Choroid plexus epithelial cell (primary cell): Measurements from ENCODE around the gene AKAP9.

Experiments
- DNase-seq: peaks from one replicate; pipeline ENCODE4 v3.0.0-alpha.2; 2010; ENCODE audit warnings: low read depth
- H3K4me3 ChIP-seq: 2 replicates; pipeline ENCODE4 v1.5.1; 2011; ENCODE audit warnings: low read depth, mild to moderate bottlenecking, control low read depth, low read length, moderate library complexity
- TF ChIP-seq, protein P1 (sequence below): conservative IDR thresholded peaks from 2 replicates; pipeline ENCODE4 v1.5.1; 2011; ENCODE audit warnings: low read depth, mild to moderate bottlenecking, control low read depth, inconsistent platforms, low read length, moderate library complexity

The AKAP9 gene

DNA sequence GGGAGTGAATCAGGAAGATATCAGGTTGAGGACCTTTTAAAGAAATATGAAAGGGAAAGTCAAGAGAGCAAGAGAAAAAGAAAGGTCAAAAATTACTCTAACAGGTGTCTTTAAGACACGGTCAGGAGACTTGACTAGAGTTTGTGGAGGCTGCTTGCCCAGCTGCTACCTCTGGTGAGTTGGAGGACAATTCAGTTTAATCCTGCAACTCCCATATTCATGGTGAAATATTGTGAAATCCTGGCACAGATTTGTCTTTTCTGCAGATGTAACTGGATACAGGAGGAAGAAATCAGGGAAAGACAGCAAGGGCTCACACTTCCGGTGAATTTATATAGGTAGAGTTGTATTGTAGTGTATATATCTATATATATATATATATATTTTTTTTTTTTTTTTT, 93.5 kb downstream of the AKAP9 start:
- TF ChIP-seq, protein P1, sequence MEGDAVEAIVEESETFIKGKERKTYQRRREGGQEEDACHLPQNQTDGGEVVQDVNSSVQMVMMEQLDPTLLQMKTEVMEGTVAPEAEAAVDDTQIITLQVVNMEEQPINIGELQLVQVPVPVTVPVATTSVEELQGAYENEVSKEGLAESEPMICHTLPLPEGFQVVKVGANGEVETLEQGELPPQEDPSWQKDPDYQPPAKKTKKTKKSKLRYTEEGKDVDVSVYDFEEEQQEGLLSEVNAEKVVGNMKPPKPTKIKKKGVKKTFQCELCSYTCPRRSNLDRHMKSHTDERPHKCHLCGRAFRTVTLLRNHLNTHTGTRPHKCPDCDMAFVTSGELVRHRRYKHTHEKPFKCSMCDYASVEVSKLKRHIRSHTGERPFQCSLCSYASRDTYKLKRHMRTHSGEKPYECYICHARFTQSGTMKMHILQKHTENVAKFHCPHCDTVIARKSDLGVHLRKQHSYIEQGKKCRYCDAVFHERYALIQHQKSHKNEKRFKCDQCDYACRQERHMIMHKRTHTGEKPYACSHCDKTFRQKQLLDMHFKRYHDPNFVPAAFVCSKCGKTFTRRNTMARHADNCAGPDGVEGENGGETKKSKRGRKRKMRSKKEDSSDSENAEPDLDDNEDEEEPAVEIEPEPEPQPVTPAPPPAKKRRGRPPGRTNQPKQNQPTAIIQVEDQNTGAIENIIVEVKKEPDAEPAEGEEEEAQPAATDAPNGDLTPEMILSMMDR = no peak
- DNase-seq = no peak
- H3K4me3 ChIP-seq = no peak overlapping the region

DNA sequence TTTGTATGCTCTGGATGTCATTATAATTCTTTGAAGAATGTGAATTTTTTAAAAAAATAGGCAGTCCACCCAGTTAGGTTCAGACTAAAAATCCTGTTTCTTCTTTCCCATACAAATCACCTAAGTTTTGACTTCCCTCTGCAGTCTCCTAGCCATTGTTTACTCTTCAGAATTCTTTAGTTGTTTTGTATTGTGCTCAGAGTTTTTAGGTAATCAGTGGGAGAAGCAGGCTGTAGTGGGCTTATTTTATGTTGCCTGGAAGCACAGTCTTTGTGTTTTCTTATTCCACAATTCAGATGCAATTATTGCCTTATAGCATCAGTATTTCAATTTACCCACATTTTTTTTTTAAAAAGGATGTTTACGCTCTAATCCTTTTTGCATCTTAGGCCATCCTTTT, 94.9 kb downstream of the AKAP9 start:
- TF ChIP-seq, protein P1 = no peak
- no peak for DNase-seq
- no peak overlapping the region for H3K4me3 ChIP-seq

DNA sequence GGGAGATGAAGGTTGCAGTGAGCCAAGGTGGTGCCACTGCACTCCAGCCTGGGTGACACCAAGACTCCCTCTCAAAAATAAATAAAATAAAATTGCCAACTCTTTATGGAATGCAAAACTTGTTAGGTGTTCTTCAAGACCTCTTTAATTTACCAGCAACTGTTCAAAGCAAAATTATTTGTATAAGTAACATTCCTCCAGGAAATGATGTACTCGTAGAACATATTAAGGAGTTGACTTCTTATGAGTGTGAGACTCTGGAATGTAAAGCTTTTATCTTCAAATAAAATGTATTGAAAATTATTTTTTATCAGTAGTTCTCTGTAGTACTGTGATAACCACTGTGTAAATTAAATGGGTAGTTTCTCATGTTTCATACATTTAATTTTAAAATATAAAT, 99.2 kb downstream of the AKAP9 start:
- TF ChIP-seq, protein P1 = no peak
- no peak overlapping the region for H3K4me3 ChIP-seq
- no peak for DNase-seq

DNA sequence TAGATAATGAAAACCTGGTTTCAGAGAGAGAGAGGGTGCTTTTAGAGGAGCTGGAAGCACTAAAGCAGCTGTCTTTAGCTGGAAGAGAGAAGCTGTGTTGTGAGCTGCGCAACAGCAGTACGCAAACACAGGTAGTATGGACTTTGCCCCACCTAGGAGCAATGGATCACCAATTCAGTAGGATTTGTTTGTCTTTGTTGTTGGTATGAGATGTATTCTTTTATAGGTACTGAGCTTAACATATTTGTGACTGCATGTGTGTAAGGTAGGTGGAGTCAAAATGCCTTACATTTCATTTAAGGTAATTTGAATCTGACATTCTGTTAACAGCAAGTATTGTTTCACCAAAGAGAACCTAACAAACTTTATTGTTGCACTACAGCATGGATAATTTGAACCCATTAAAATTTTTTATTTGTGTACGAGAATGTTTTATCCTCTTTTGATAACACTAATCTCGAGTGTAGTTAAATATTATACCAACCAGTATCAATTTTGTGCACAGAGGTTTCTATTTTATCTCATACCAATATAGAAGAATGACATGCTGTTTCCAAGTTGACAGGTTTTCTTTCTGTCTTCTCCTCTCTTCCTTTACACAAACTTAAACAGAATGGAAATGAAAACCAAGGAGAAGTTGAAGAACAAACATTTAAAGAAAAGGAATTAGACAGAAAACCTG, 101.5 kb downstream of the AKAP9 start:
- H3K4me3 ChIP-seq = no peak overlapping the region
- TF ChIP-seq, protein P1 = no peak
- no peak for DNase-seq

DNA sequence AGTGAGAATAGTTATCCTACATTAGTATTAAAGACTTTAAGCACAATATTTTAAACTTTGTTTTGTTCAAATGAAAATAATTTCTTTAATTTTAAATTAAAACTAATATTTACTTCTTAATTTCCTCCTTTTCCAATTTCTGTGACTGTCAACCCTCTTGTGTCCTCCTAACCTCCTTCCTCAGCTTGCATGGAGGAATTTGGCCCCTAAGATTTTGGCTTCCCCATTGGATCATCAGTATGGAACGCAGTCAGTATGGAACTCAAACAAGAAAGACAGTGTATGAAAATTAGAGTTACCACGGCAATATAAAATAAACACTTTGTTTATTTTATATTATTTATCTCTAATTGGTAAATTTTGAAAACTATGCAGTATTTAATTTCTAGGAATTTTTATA, 102.4 kb downstream of the AKAP9 start:
- no peak overlapping the region for H3K4me3 ChIP-seq
- DNase-seq = no peak
- TF ChIP-seq, protein P1 = no peak

DNA sequence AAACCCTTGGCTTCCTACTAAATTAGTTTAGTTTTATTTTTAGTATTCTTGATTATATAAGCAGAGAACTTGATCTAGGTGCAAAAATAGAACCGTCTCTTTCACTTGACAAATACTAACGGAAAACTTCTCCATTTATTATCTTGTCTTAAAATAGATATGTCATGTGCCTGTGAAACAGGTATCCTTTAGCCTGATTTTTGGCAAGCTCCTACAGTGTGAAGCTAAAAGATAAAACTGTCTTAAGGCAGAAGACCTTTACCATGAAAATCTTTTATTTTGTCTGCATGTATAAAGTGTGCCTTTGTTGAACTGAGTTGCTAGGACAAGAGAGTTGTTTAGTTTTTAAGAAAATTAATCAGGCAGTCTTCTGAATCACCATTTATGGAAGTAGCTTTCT, 103.0 kb downstream of the AKAP9 start:
- no peak overlapping the region for H3K4me3 ChIP-seq
- DNase-seq = no peak
- TF ChIP-seq, protein P1 = no peak

DNA sequence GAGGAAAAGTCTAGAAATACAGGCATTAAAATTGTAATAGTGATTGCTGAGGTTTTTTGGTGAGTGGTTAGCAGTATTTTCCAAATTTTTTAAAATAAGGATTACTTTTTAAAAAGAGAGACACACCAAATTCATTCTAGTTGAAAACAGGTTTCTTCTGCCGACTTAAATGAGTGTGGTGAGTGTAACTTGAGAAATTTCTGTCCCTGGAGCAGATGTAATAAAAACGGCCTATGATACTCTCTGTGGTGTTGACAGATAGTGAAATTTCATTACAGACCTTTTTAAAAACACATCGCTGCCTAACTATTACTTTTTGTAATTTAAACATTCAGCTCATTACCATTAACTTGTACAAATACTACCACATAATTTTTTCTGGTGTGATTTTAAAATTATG, 103.5 kb downstream of the AKAP9 start:
- TF ChIP-seq, protein P1 = no peak
- DNase-seq = no peak
- no peak overlapping the region for H3K4me3 ChIP-seq
